GM12878 (cell line): ENCODE results near the gene WWP2. TPM values are rescaled to one million over a fixed set of nuclear protein-coding genes. Genes with fewer than 3 reads are reported as not detected.

Source experiments
- ATAC-seq: fragments of 200-7000 bp; cut with Tn5 transposase; 3 replicates; pipeline ENCODE4 v1.9.1; 2020; ENCODE audit warnings: mild to moderate bottlenecking, moderate library complexity
- BruUV-seq: library from RNA; stranded (reverse); fragments of 400-500 nt; replicated peaks from 2 replicates; lab custom pipeline; 2021; lab: Mats Ljungman, UMichigan
- CTCF ChIA-PET: fragments of 300-600 bp; sonication (Branson Sonifier 250); formaldehyde crosslinking; extraction: SDS; loops from one replicate; lab custom pipeline; 2021; ENCODE audit warnings: inconsistent platforms; lab: Yijun Ruan, JAX
- POLR2A ChIA-PET: fragments of 350-600 bp; formaldehyde crosslinking; extraction: SDS; loops from one replicate; lab custom pipeline; 2021; ENCODE audit warnings: inconsistent platforms; lab: Charles Lee
- RAD21 ChIA-PET: fragments of 300-600 bp; sonication (Branson Sonifier 250); formaldehyde crosslinking; loops from one replicate; lab custom pipeline; 2023; ENCODE audit warnings: antibody characterized with exemption; ENCODE audit not compliant: unreplicated experiment; lab: Charles Lee
- SMC1A ChIA-PET: fragments of 300-600 bp; sonication (Branson Sonifier 250); formaldehyde crosslinking; loops from one replicate; lab custom pipeline; 2023; ENCODE audit not compliant: unreplicated experiment, uncharacterized antibody; lab: Charles Lee
- DNase-seq: peaks from one replicate; pipeline ENCODE4 v3.0.0-alpha.2; 2011; ENCODE audit warnings: low read depth, low spot score
- FAIRE-seq: peaks from 3 replicates; lab custom pipeline; 2011; peaks lifted over from hg19 to GRCh38; lab: Jason Lieb, UNC
- H2AFZ ChIP-seq: 2 replicates; pipeline ENCODE4 v1.6.0; 2011; ENCODE audit warnings: low read depth, low read length, control low read depth; ENCODE audit not compliant: control insufficient read depth
- H3K27ac ChIP-seq: 2 replicates; pipeline ENCODE4 v1.5.1; 2011; ENCODE audit warnings: control low read depth; ENCODE audit not compliant: control insufficient read depth, insufficient read depth
- H3K27me3 ChIP-seq, 2 experiments: replicated peaks in 1 of 2; 2 replicates each; pipeline versions ENCODE4 v1.6.0 to v1.6.1; 2011; ENCODE audit warnings: low read length in 1 of 2; ENCODE audit not compliant: control insufficient read depth in 2 of 2, insufficient read depth in 2 of 2
- H3K36me3 ChIP-seq, 2 experiments: 2 replicates each; pipeline ENCODE4 v1.5.1; 2011; ENCODE audit warnings: low read length in 1 of 2; ENCODE audit not compliant: control insufficient read depth in 2 of 2, insufficient read depth in 2 of 2
- H3K4me1 ChIP-seq: 2 replicates; pipeline ENCODE4 v1.6.1; 2011; ENCODE audit warnings: mild to moderate bottlenecking, low read length, moderate library complexity, mixed read lengths; ENCODE audit not compliant: control insufficient read depth, insufficient read depth
- H3K4me2 ChIP-seq: 2 replicates; pipeline ENCODE4 v1.6.0; 2011; ENCODE audit warnings: control low read depth; ENCODE audit not compliant: control insufficient read depth, insufficient read depth
- H3K4me3 ChIP-seq: fragments of 200-600 bp; sonication (generic); 2 replicates; pipeline ENCODE4 v1.5.1; 2016
- H3K79me2 ChIP-seq: 2 replicates; pipeline ENCODE4 v1.6.0; 2011; ENCODE audit warnings: low read length; ENCODE audit not compliant: control insufficient read depth, insufficient read depth
- H3K9ac ChIP-seq: 2 replicates; pipeline ENCODE4 v1.8.0; 2011; ENCODE audit warnings: low read length, control low read depth, mixed read lengths; ENCODE audit not compliant: control insufficient read depth, insufficient read depth
- H3K9me3 ChIP-seq: replicated peaks from 3 replicates; pipeline ENCODE4 v1.5.1; 2011; ENCODE audit warnings: mild to moderate bottlenecking, low read length; ENCODE audit not compliant: control insufficient read depth, insufficient read depth
- H4K20me1 ChIP-seq: 2 replicates; pipeline ENCODE4 v1.6.0; 2011; ENCODE audit not compliant: control insufficient read depth, insufficient read depth
- ASH2L ChIP-seq: fragments of 300-600, 200-600 bp; sonication (generic); IDR thresholded peaks from 2 replicates; pipeline ENCODE4 v1.6.1; 2017; ENCODE audit warnings: low read depth, mild to moderate bottlenecking, borderline replicate concordance
- BMI1 ChIP-seq: fragments of 450-650 bp; IDR thresholded peaks from 2 replicates; pipeline ENCODE4 v1.6.1; 2016; ENCODE audit warnings: mild to moderate bottlenecking, moderate library complexity, borderline replicate concordance
- CREB1 ChIP-seq: IDR thresholded peaks from 2 replicates; pipeline ENCODE4 v1.6.1; 2012; ENCODE audit warnings: low read depth, mild to moderate bottlenecking, inconsistent platforms
- EED ChIP-seq: sonication (generic); IDR thresholded peaks from 2 replicates; pipeline ENCODE4 v1.6.1; 2016; ENCODE audit warnings: antibody characterized with exemption, low read depth
- ESRRA ChIP-seq: IDR thresholded peaks from 2 replicates; pipeline ENCODE4 v1.6.1; 2012; ENCODE audit warnings: mild to moderate bottlenecking, low read length, improper control_type of control experiment
- HCFC1 ChIP-seq: fragments of 150-350 bp; IDR thresholded peaks from 2 replicates; pipeline ENCODE4 v1.6.1; 2014; ENCODE audit warnings: low read length
- HDGF ChIP-seq: fragments of 450-650 bp; IDR thresholded peaks from 2 replicates; pipeline ENCODE4 v1.6.1; 2016; ENCODE audit warnings: antibody characterized with exemption
- RELB ChIP-seq: fragments of 450-650 bp; IDR thresholded peaks from 2 replicates; pipeline ENCODE4 v1.6.1; 2017; ENCODE audit warnings: low read depth, mild to moderate bottlenecking, moderate library complexity
- SMARCA5 ChIP-seq: fragments of 450-650 bp; IDR thresholded peaks from 2 replicates; pipeline ENCODE4 v1.6.1; 2017; ENCODE audit warnings: mild to moderate bottlenecking
- SP1 ChIP-seq: IDR thresholded peaks from one replicate; pipeline ENCODE4 v1.6.1; 2011; ENCODE audit warnings: low read depth, low read length
- WGBS: methylation state at CpG from one replicate; pipeline ENCODE4 v1.1.6; 2016; ENCODE audit warnings: low lambda C conversion rate; ENCODE audit not compliant: insufficient replicate concordance, insufficient coverage; ENCODE audit errors: missing lambda C conversion rate; 5-methylcytosine and 5-hydroxymethylcytosine counted together
- in situ Hi-C: fragments of 300-500 bp; cut with MboI; formaldehyde crosslinking; loops from 9 replicates; pipeline ENCODE4 v1.14.3; 2018; ENCODE audit warnings: mixed read lengths
- intact Hi-C: fragments of 100-400 bp; cut with micrococcal nuclease; formaldehyde crosslinking; loops from one replicate; pipeline ENCODE4 v1.14.2; 2022; ENCODE audit not compliant: unreplicated experiment
- polyA plus RNA-seq, 11 experiments: library from polyadenylated mRNA; depleted of rRNA in 4 of 11; unstranded in 6 of 11; stranded (reverse) in 5 of 11; fragments of >200 nt; fragmentation: Nextera tagmentation in 4 of 11; fragmentation: Illumina TruSeq in 1 of 11; extraction: Ambion mirVana in 4 of 11; extraction: Trizol in 1 of 11; gene quantifications; 1 replicate in 1 of 11; 2 replicates in 10 of 11; pipeline versions ENCODE4 v1.2.1 to v1.2.3, GENCODE V29; 2011 to 2016; ENCODE audit warnings: inconsistent platforms in 2 of 11, missing spikeins in 2 of 11, low read depth in 1 of 11
- total RNA-seq, 4 experiments: library from RNA; depleted of rRNA in 3 of 4; stranded (reverse); fragments of >200 nt in 3 of 4; fragmentation: Illumina TruSeq in 1 of 4; extraction: Trizol in 1 of 4; gene quantifications; 2 replicates each; pipeline versions ENCODE4 v1.2.1 to v1.2.3, GENCODE V29; 2013 to 2021

Gene WWP2
- total and polyA plus RNA-seq, 10 of the 15 experiments (the other 5 are each of a cell fraction or from before 2014, with no cell fraction given): 2.8 to 47.0 (median 23.8) TPM

GRCh38 chr16:69712914-69713581 lies 49.1 kb upstream of the WWP2 start:
- no peaks in the 10 kb centered on the region for H4K20me1 ChIP-seq
- DNase-seq: no peak
- H3K4me1 ChIP-seq: no peaks in the 10 kb centered on the region
- no peak for TF ChIP-seq BMI1
- no peak for TF ChIP-seq RELB
- no peak for TF ChIP-seq HDGF
- no peak for TF ChIP-seq CREB1
- TF ChIP-seq ESRRA: no peak
- no peak for TF ChIP-seq SP1
- no peak for TF ChIP-seq SMARCA5
- no peak for TF ChIP-seq EED
- no peak for TF ChIP-seq ASH2L
- TF ChIP-seq HCFC1: no peak
- ChIA-PET RAD21 (no interaction called here), SMC1A (interaction anchor here (1.2 kb wide), 1 partner anchor 41 kb away, joined by 4 read pairs; the partner anchor contains the start of gene NOB1), POLR2A (interaction anchor here (0.9 kb wide), 1 partner anchor 41 kb away, joined by 4 read pairs; the partner anchor contains the start of gene NOB1), CTCF (interaction anchor here (0.7 to 7.6 kb wide), 2 partner anchors 41 to 217 kb away, joined by 4 to 95 read pairs; partner anchors contain the start of gene NOB1)
- intact Hi-C loops: no loop called here
- no peak overlapping the region for H3K27ac ChIP-seq
- no peak overlapping the region for H3K4me2 ChIP-seq
- H3K9me3 ChIP-seq: no peaks in the 10 kb centered on the region
- WGBS: 87% methylated on average over 9 of the region's 9 CpGs
- H3K36me3 ChIP-seq: peaks cover 0 to 3% of the 10 kb centered on the region in 2 experiments; a peak in 2 of 4 replicates
- FAIRE-seq: no peak
- no peak overlapping the region for H3K4me3 ChIP-seq
- ATAC-seq: no peak
- H2AFZ ChIP-seq: no peak overlapping the region
- no peaks in the 10 kb centered on the region for H3K27me3 ChIP-seq
- H3K9ac ChIP-seq: no peak overlapping the region
- no TSS peak for BruUV-seq
- no peaks in the 10 kb centered on the region for H3K79me2 ChIP-seq
- in situ Hi-C loops: no loop called here
